KMS-11 (cell line): ENCODE measurements around the gene ATP5IF1.

Experiments used
- H2AFZ ChIP-seq: fragments of 200-600 bp; sonication (generic); 2 replicates; pipeline ENCODE4 v1.6.1; 2016; ENCODE audit warnings: antibody characterized with exemption, mixed run types, low read depth
- H3K27ac ChIP-seq: fragments of 200-600 bp; sonication (generic); 2 replicates; pipeline ENCODE4 v1.6.1; 2016; ENCODE audit warnings: mild to moderate bottlenecking, mixed run types
- H3K27me3 ChIP-seq: fragments of 200-600 bp; sonication (generic); 2 replicates; pipeline ENCODE4 v1.6.1; 2017; ENCODE audit warnings: mild to moderate bottlenecking, low read depth, mixed run types, moderate library complexity; ENCODE audit not compliant: insufficient read depth
- H3K36me3 ChIP-seq: fragments of 200-600 bp; sonication (generic); 2 replicates; pipeline ENCODE4 v1.6.1; 2017; ENCODE audit warnings: mild to moderate bottlenecking, mixed run types; ENCODE audit not compliant: insufficient read depth
- H3K4me1 ChIP-seq: fragments of 200-600 bp; sonication (generic); 2 replicates; pipeline ENCODE4 v1.6.1; 2016; ENCODE audit warnings: mild to moderate bottlenecking, low read depth, mixed run types; ENCODE audit not compliant: poor library complexity, severe bottlenecking
- H3K4me2 ChIP-seq: fragments of 200-600 bp; sonication (generic); 2 replicates; pipeline ENCODE4 v1.7.0; 2016; ENCODE audit warnings: mild to moderate bottlenecking, mixed run types
- H3K4me3 ChIP-seq: fragments of 200-600 bp; sonication (generic); IDR thresholded peaks from 2 replicates; pipeline ENCODE4 v1.6.1; 2017; ENCODE audit warnings: low read depth, low read length, mixed read lengths; ENCODE audit not compliant: insufficient read depth
- H3K79me2 ChIP-seq: fragments of 200-600 bp; sonication (generic); 2 replicates; pipeline ENCODE4 v1.6.1; 2016; ENCODE audit warnings: low read depth, mixed run types; ENCODE audit not compliant: insufficient read depth
- H3K9ac ChIP-seq: fragments of 200-600 bp; sonication (generic); 2 replicates; pipeline ENCODE4 v1.6.1; 2016; ENCODE audit warnings: mild to moderate bottlenecking, mixed run types
- H4K20me1 ChIP-seq: fragments of 200-600 bp; sonication (generic); 2 replicates; pipeline ENCODE4 v1.6.1; 2016; ENCODE audit warnings: mild to moderate bottlenecking, mixed run types; ENCODE audit not compliant: insufficient read depth
- CTCF ChIP-seq: fragments of 200-600 bp; sonication (generic); conservative IDR thresholded peaks from 2 replicates; pipeline ENCODE4 v1.6.1; 2017; ENCODE audit warnings: low read depth, mild to moderate bottlenecking, antibody characterized with exemption, low read length, moderate library complexity, mixed read lengths

The ATP5IF1 gene

GRCh38 chr1:28249866-28250295 lies 14.0 kb downstream of the ATP5IF1 start:
- peak overlapping the region; percentile 54; the same call in 1 of the 2 replicates for H3K9ac ChIP-seq
- no peaks in the 10 kb centered on the region for H3K27me3 ChIP-seq
- H3K4me1 ChIP-seq, result peaks cover 54% of the 10 kb centered on the region
- no peaks in the 10 kb centered on the region for H3K79me2 ChIP-seq
- peak overlapping the region; percentile 50 for H2AFZ ChIP-seq
- H4K20me1 ChIP-seq, result no peaks in the 10 kb centered on the region
- no peaks in the 10 kb centered on the region; the same call in 1 of the 2 replicates for H3K36me3 ChIP-seq
- peak overlapping the region; percentile 1 for H3K4me3 ChIP-seq
- peak overlapping the region; percentile 66 for H3K4me2 ChIP-seq
- no peak for TF ChIP-seq CTCF
- peak overlapping the region; percentile 67 for H3K27ac ChIP-seq

- Histone ChIP-seq H2AFZ (no peak overlapping the region), H4K20me1 (no peaks in the 10 kb centered on the region), H3K9ac (no peak overlapping the region), H3K4me2 (no peak overlapping the region), H3K4me1 (peaks cover 19% of the 10 kb centered on the region), H3K36me3 (no peaks in the 10 kb centered on the region), H3K27ac (no peak overlapping the region), H3K4me3 (no peak overlapping the region), H3K27me3 (no peaks in the 10 kb centered on the region), H3K79me2 (peaks cover 14% of the 10 kb centered on the region)
- TF ChIP-seq CTCF, result no peak
Measured at GRCh38 chr1:28256197-28256827, 20.4 kb downstream of the ATP5IF1 start.

DNA sequence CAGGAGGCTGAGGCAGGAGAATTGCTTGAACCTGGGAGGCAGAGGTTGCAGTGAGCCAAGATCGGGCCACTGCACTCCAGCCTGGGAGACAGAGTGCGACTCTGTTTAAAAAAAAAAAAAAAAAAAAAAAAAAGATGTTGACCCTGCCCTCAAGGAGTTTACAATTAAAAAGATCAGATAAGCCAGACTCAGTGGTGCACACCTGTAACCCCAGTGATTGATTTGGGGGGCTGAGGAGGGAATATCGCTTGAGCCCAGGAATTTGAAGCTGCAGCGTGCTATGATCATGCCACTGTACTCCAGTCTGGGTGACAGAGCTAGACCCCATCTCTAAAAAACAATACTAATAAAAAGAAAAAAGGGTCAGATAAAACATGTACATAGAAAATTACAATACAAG lies 21.8 kb downstream of the ATP5IF1 start:
- Histone ChIP-seq H3K4me1 (peaks cover 27% of the 10 kb centered on the region), H2AFZ (no peak overlapping the region), H3K79me2 (peaks cover 28% of the 10 kb centered on the region), H3K27ac (no peak overlapping the region), H3K4me3 (no peak overlapping the region), H3K27me3 (no peaks in the 10 kb centered on the region), H3K9ac (no peak overlapping the region), H3K36me3 (no peaks in the 10 kb centered on the region), H3K4me2 (peak overlapping the region; percentile 69), H4K20me1 (no peaks in the 10 kb centered on the region)
- TF ChIP-seq CTCF, result no peak

GRCh38 chr1:28258628-28259251 lies 22.8 kb downstream of the ATP5IF1 start:
- H3K4me3 ChIP-seq, result no peak overlapping the region
- peaks cover 34% of the 10 kb centered on the region for H3K4me1 ChIP-seq
- H3K27ac ChIP-seq, result peak overlapping the region; percentile 59
- peak overlapping the region; percentile 94 for H2AFZ ChIP-seq
- peak overlapping the region; percentile 69 for H3K4me2 ChIP-seq
- no peaks in the 10 kb centered on the region for H3K36me3 ChIP-seq
- H4K20me1 ChIP-seq, result no peaks in the 10 kb centered on the region
- TF ChIP-seq CTCF, result no peak
- H3K79me2 ChIP-seq, result peaks cover 38% of the 10 kb centered on the region
- no peaks in the 10 kb centered on the region for H3K27me3 ChIP-seq
- H3K9ac ChIP-seq, result peak overlapping the region; percentile 31; the same call in 1 of the 2 replicates
